Stimulated activated CD8-positive, alpha-beta memory T cell treated with anti-CD3 and anti-CD28 coated beads, Interleukin-12 subunit alpha, Interleukin-12 subunit beta, amount 100 ng/mL, for 1 hour (primary cell): ENCODE measurements around the gene RNF157.

ENCODE experiments used
- DNase-seq: peaks from one replicate; pipeline ENCODE4 v3.0.0-alpha.2; 2020; ENCODE audit warnings: low read depth

RNF157 gene

DNA sequence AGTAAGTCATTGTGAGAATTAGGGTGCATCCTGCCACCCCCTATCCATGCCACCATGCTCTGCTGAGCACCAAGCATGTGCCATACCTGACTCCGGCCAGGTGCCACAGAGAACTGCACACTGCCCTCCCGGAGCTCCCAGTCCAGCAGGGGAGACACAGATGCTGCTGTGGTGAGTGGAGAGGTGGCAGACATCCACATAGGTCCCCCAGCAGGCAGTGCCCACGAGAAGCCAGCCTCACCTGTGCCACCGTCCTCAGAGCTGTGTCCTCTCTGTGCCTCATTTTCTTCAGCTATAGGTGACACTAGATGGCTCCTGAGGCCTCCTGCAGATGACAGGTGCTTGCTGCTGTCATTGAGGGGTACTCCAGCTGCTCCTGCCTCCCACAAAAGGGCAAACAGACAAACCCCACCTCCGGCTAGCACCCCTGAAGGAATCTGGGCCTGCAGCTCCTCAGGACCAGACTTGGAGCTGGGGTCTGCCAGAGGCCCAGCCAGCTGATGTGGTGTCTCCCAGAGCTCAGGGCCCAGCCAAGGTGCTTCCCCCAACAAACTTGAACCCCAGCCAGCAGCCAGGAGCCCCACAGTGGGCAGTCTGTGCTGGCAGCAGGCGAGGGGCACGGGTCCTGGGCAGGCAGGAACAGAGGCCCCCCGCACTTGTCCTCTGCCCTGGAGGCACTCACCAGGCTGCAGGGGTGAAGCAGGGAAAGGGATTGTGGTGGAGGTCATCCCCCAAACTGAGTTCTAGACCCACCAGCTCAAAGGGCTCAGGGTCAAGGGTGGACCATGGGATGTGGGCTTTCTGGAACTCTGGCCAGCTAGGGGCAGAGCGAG lies 116.3 kb downstream of the RNF157 start:
- DNase-seq: no peak

DNA sequence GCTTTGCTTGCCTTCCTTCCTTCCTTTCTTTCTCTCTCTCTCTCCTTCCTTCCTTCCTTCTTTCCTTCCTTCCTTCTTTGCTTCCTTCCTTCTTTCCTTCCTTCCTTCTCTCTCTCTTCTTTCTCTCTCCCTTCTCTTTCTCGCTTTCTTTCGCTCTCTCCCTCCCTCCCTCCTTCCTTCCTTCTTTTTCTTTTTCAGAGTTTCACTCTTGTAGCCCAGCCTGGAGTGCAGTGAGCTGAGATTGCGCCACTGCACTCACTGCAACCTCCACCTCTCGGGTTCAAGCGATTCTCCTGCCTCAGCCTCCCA lies 117.1 kb downstream of the RNF157 start:
- no peak for DNase-seq

- no peak for DNase-seq
These were observed 117.7 kb downstream of the RNF157 start for GRCh38 chr17:76122431-76123190.

DNA sequence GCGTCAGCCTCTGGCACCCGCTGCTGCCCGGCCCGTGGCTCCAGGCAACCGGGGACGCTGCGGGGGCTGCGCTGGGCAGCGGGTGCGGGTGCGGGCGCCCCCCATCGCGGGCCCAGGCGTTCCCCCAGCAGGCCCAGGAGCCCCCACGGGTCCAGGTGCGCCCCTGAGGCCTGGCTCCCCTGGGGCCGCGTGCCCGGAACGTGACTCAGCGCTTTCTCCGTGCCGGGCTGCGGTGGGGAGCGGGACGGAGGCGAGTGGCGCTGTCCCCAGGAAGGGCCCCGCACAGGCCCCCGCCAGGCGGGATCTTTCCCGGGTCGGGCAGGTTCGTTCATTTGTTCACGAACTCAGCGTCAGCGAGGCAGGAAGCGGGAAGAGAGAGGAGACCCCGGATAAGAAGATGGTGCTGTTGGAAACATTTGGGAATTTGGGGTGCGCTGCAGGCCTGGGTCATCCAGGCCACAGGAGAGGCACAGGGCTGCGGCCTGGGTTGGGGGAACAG lies 118.3 kb downstream of the RNF157 start:
- no peak for DNase-seq

DNA sequence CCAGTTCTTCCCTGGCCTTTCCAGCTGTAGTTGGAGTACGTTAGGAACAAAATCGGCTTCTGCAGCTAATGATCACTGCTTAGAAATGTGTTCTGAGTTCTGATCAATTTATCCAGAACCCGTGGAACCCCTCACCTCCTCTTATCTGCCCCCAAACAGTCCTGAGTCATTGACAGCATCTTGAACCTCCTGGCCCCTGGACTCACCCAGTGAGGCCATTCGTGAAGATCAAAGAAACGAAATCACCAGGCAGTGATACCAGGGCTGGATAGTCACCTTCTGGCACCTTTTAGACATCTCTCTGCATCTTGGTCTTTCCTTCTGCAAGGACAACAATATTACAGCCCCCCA lies 119.7 kb downstream of the RNF157 start:
- no peak for DNase-seq

DNA sequence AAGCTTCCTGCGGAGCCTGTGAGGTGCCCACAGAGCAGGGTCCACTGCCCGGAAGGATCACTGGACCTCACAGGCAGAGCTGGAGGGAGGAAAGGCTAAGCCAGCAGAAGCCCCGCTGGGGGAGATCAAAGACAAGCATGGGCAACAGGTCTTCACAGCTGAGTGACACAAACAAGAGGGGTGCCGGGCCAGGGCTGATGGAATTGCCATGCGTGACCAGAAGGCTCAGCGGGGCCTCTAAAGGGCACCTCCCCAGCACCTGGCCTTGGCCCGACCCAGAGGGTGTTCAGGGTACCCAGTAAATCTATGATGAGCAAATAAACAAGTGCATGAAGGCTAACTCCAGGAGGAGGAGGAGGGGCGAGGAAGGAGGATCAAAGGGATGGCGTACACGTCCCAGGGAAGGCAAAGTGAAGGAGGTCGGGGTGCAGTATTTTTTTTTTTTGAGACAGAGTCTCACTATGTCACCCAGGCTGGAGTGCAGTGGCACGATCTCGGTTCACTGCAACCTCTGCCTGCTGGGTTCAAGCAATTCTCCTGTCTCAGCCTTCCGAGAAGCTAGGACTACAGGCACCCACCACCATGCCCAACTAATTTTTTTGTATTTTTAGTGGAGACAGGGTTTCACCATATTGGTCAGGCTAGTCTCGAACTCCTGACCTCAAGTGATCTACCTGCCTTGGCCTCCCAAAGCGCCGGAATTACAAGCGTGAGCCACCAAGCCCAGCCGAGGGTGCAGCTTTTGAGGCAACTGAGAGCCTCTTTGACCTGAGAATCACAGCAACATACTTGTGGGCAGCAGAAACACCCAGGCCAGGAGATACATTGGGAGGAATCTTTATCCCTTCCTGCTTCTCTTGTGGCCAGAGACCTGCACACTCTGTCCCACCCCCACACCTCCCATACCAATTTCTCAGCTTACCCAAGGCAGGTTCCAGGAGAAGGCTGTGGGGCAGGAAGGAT lies 120.6 kb downstream of the RNF157 start:
- no peak for DNase-seq

DNA sequence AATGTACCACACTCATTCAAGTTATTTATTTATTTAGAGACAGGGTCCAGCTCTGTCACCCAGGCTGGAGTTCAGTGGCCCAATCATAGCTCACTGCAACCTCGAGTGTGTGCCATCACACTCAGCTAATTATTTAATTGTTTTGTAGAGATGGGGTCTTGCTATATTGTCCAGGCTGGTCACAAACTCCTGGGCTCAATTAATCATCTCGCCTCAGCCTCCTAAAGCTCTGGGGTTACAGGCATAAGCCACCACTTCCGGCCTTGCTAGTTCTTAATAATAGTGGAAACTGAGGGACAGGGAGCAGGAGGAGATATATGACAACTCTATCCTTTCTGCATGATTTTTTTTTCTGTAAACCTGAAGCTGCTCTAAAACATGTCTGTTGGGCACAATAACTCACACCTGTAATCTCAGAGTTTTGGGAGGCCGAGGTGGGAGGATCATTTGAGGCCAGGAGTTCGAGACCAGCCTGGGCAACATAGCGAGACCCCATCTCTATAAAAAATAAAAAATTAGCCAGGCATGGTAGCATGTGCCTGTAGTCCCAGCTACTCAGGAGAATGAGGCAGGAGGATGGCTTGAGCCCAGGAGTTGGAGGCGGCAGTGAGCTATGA lies 125.0 kb downstream of the RNF157 start:
- no peak for DNase-seq

DNA sequence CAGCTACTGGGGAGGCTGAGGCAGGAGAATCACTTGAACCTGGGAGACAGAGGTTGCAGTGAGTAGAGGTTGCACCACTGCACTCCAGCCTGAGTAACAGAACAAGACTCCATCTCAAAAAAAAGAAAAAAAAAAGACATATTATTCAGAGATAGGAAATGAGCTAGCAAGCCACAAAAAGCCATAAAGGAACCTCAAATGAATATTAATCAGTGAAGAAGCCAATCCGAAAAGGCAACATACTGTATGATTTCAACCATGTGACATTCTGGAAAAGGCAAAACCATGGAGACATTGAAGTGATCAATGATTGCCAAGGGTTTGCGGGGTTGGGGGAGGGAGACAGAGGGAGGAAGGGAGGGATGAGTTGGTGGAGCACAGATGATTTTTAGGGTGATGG lies 128.3 kb downstream of the RNF157 start:
- DNase-seq: no peak

DNA sequence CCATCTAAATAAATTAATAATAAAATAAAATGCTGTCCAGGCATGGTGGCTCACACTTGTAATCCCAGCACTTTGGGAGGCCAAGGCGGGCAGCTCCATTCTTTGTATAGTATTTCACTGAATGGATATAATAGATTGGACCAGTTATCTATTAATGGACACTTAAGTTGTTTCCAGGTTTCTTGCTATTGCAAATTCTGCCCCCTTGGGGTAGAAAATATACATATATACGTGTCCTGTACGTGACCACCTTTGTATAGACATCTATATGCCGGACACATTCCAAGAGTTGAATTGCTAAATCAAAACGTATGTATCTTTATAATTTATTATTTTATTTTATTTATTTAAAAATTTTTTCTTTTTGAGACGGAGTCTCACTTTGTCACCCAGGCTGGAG lies 132.8 kb downstream of the RNF157 start:
- DNase-seq: no peak

DNA sequence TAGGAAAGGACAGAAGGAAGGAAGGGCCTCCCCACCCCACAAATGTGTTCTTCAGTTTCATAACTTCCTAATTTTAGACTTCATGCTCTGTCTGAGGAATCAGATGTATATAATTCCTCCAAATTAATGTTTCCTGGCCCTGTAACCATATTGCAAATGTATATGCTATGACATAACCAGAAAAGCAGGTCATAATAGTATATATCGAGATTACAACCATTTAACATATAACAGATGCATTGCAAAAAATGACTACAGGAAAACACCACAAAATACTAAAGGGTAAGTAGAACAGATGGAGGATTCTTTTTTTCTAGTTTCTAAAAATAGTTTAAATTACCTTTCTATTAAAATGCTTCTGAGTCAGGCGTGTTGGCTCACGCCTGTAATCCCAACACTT lies 133.6 kb downstream of the RNF157 start:
- DNase-seq: no peak

DNA sequence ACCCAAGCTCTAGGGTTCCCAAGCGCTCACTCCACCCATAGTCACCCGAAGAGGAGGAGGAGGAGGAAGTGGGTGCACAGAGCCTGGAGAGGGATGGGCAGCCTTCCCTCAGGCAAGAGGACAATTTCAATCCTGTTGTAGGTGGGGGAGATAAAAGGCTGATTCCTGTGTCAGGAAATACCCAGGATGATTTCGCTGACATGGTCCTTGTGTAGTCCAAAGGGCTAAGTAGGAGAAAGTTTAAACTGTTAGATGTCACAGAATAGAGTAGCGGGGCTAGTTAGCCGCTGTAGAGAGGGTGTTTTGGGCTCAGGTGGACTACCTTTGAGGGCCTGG lies 135.4 kb downstream of the RNF157 start:
- DNase-seq: no peak

GRCh38 chr17:76104140-76104895 lies 136.0 kb downstream of the RNF157 start:
- no peak for DNase-seq

GRCh38 chr17:76103274-76104139 lies 136.8 kb downstream of the RNF157 start, which contains the start of gene EXOC7:
Gene EXOC7, minus strand, starts transcription at chr17:76103787. Its CDS starts 95 bp downstream, at chr17:76103692.
- peak; percentile 88 for DNase-seq

GRCh38 chr17:76102944-76103273 lies 137.4 kb downstream of the RNF157 start:
- no peak for DNase-seq

DNA sequence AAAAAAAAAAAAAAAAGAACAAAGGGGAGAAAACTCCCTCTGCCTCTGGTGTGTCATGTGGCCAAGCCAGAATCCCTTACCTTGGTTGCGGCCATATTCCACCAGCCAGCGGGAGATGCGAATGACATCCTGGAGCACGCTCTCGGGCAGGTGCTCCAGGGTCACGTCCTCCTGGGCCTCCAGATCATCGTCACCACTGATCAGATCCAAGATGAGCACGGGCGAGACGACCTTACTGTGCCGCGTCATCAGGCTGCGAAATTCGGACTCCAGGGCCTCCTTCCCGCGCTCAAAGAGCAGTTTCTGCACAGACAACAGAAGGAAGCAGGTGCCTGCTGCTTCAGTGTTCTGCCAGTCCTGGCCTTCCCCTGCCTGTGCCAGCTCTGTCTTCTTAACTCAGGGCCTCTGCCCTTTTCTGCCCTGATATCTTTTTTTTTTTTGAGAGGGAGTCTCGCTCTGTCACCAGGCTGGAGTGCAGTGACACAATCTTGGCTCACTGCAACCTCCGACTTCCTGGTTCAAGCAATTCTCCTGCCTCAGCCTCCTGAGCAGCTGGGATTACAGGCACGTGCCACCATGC lies 142.5 kb downstream of the RNF157 start:
- no peak for DNase-seq

- DNase-seq: no peak
These were observed 144.3 kb downstream of the RNF157 start for GRCh38 chr17:76095943-76096342.

- no peak for DNase-seq
These were observed 146.2 kb downstream of the RNF157 start for GRCh38 chr17:76094046-76094445.

DNA sequence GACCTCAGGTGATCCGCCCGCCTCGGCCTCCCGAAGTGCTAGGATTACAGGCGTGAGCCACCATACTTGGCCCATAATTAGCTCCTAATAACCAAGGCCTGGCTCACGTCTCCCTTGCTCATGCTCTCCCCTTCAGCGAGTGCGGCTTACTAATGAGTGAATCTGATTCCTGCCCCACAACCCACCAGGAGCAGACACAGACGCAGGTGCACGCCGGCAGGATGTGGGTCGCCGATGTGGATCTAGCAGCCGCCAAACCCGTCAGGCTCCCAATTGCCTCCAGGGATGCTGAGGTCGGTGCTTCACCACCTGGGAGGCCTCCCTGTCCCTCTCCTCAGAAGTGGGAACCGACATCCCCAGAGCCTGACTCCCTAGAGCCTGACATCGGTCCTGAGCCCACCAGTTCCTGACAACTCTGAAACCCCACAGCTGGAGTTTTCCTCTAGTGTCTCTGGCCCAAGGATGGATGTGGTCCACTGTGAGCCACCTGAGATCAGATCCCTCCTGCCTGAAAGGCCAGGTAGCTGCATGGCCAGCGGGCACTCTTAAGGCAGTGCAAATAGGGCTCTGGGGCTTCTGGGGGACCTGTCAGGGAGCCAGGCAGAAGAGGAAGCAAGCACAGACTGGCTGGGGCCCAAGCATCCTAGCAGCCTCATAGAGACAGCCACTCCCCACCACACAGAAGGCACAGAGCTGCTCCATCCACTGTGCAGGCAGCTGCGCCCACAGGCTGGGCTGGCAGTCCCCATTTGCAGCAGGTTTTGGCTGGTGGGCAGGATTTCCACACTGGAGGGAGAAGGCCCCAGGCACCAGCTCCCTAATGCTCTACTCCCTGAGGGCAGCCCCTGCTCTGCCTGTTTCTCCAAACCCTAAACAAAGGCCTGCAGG lies 147.5 kb downstream of the RNF157 start:
- no peak for DNase-seq
